ENCODE measurements around the gene RASSF5. TPM values are rescaled to one million over a fixed set of nuclear protein-coding genes. Genes with fewer than 3 reads are reported as not detected.

Gene RASSF5
- total RNA-seq, 1 experiment from 2014 or later = 2.1 TPM

- Mint-ChIP-seq H3K9me3 (no peaks in the 10 kb centered on the region), H3K4me3 (no peak overlapping the region), H3K36me3 (peaks cover 21% of the 10 kb centered on the region), H3K27me3 (ENCODE audit: low read depth) (no peaks in the 10 kb centered on the region), H3K27ac (no peak overlapping the region), H3K4me1 (no peaks in the 10 kb centered on the region)
- DNase-seq (ENCODE audit: low spot score) = no peak
- no peak for TF ChIP-seq IRF2 (CRISPR knock-in tag; IDR thresholded peaks at IDR 0.05; ENCODE audit: borderline replicate concordance, low read depth)
- no peak for TF ChIP-seq HMGXB4 (CRISPR knock-in tag; IDR thresholded peaks at IDR 0.05)
- TF ChIP-seq ZNF219 (CRISPR knock-in tag; IDR thresholded peaks at IDR 0.05; ENCODE audit: borderline replicate concordance) = no peak
- TF ChIP-seq RELA (CRISPR knock-in tag; IDR thresholded peaks at IDR 0.05; ENCODE audit: borderline replicate concordance) = no peak
- TF ChIP-seq ATF2 (CRISPR knock-in tag; IDR thresholded peaks at IDR 0.05; ENCODE audit: borderline replicate concordance, low read depth) = no peak
- no peak for TF ChIP-seq USF2 (CRISPR knock-in tag; IDR thresholded peaks at IDR 0.05)
- no peak for TF ChIP-seq JAZF1 (CRISPR knock-in tag; IDR thresholded peaks at IDR 0.05)
- no peak for TF ChIP-seq ZNF396 (CRISPR knock-in tag; IDR thresholded peaks at IDR 0.05; ENCODE audit: borderline replicate concordance)
- TF ChIP-seq SP1 (CRISPR knock-in tag; conservative IDR thresholded peaks at IDR 0.05) = no peak
- no peak for TF ChIP-seq E2F4 (CRISPR knock-in tag; IDR thresholded peaks at IDR 0.05; ENCODE audit: borderline replicate concordance, low read depth)
- no peak for TF ChIP-seq ZNF263 (CRISPR knock-in tag; IDR thresholded peaks at IDR 0.05; ENCODE audit: low read depth)
- TF ChIP-seq NFYB (CRISPR knock-in tag; conservative IDR thresholded peaks at IDR 0.05; ENCODE audit: low read depth) = no peak
- TF ChIP-seq GABPB1 (CRISPR knock-in tag; IDR thresholded peaks at IDR 0.05) = no peak
- no peak for TF ChIP-seq ZNF532 (CRISPR knock-in tag; IDR thresholded peaks at IDR 0.05; ENCODE audit: borderline replicate concordance)
- TF ChIP-seq PRRX2 (CRISPR knock-in tag; IDR thresholded peaks at IDR 0.05) = no peak
- TF ChIP-seq ZSCAN18 (CRISPR knock-in tag; IDR thresholded peaks at IDR 0.05) = no peak
- ATAC-seq = no peak
- ChIA-PET CTCF (interaction anchor here (3.2 to 7.8 kb wide), 2 partner anchors 98 to 110 kb away, joined by 15 to 126 read pairs; no protein-coding TSS in a partner anchor), POLR2A (interaction anchor here (0.7 kb wide), 1 partner anchor 44 kb away, joined by 3 read pairs; no protein-coding TSS in a partner anchor)
These were observed 81.9 kb downstream of the RASSF5 start for GRCh38 chr1:206589206-206589605.

Measured in WTC11 (cell line).